ENCODE results near the gene CENPN.

GRCh38 chr16:81041696-81042095, 34.7 kb downstream of the CENPN start:
- TF ChIP-seq CTCF (IDR thresholded peaks at IDR 0.05): no peak
- no peak for TF ChIP-seq POLR2A (IDR thresholded peaks at IDR 0.05)
